Activated CD4-positive, alpha-beta memory T cell treated with anti-CD3 and anti-CD28 coated beads for 36 hours (primary cell): Measurements from ENCODE around the gene GTF3C1. TPM values are rescaled to one million over a fixed set of nuclear protein-coding genes. Genes with fewer than 3 reads are reported as not detected.
A peak's percentile ranks its signal among the peaks of the same experiment; 100 is the strongest.
"Not testable (repeated sequence)": the region's sequence is repeated elsewhere in the genome, so short reads cannot be mapped to it uniquely, and the experiment has no call there.

ENCODE experiments used
- CTCF ChIA-PET: fragments of 350-600 bp; sonication (Branson Sonifier 250); formaldehyde crosslinking; loops from one replicate; lab custom pipeline; 2021; ENCODE audit warnings: antibody characterized with exemption, inconsistent platforms; lab: Charles Lee
- POLR2A ChIA-PET: fragments of 350-600 bp; sonication (Branson Sonifier 250); formaldehyde crosslinking; loops from one replicate; lab custom pipeline; 2021; ENCODE audit warnings: antibody characterized with exemption; lab: Charles Lee
- DNase-seq: peaks from one replicate; pipeline ENCODE4 v3.0.0-alpha.2; 2020
- H3K27ac Mint-ChIP-seq: one replicate; pipeline ENCODE4 v1.8.0; 2021; ENCODE audit warnings: mixed read lengths
- H3K27me3 Mint-ChIP-seq: one replicate; pipeline ENCODE4 v1.8.0; 2021; ENCODE audit warnings: mixed read lengths
- H3K36me3 Mint-ChIP-seq: one replicate; pipeline ENCODE4 v1.8.0; 2021; ENCODE audit warnings: mixed read lengths
- H3K4me1 Mint-ChIP-seq: one replicate; pipeline ENCODE4 v1.8.0; 2021; ENCODE audit warnings: low read depth, mixed read lengths
- H3K4me3 Mint-ChIP-seq: one replicate; pipeline ENCODE4 v1.8.0; 2021; ENCODE audit warnings: mild to moderate bottlenecking, mixed read lengths
- H3K9me3 Mint-ChIP-seq: one replicate; pipeline ENCODE4 v1.8.0; 2021; ENCODE audit warnings: mixed read lengths
- intact Hi-C: fragments of 100-400 bp; cut with micrococcal nuclease; formaldehyde crosslinking; loops from one replicate; pipeline ENCODE4 v1.15.1; 2023
- total RNA-seq, 2 experiments: library from RNA; stranded (reverse); gene quantifications; one replicate each; pipeline ENCODE4 v1.2.3, GENCODE V29; 2021

The GTF3C1 gene
- total RNA-seq, 2 experiments from 2014 or later: 50.6 to 52.9 TPM

DNA sequence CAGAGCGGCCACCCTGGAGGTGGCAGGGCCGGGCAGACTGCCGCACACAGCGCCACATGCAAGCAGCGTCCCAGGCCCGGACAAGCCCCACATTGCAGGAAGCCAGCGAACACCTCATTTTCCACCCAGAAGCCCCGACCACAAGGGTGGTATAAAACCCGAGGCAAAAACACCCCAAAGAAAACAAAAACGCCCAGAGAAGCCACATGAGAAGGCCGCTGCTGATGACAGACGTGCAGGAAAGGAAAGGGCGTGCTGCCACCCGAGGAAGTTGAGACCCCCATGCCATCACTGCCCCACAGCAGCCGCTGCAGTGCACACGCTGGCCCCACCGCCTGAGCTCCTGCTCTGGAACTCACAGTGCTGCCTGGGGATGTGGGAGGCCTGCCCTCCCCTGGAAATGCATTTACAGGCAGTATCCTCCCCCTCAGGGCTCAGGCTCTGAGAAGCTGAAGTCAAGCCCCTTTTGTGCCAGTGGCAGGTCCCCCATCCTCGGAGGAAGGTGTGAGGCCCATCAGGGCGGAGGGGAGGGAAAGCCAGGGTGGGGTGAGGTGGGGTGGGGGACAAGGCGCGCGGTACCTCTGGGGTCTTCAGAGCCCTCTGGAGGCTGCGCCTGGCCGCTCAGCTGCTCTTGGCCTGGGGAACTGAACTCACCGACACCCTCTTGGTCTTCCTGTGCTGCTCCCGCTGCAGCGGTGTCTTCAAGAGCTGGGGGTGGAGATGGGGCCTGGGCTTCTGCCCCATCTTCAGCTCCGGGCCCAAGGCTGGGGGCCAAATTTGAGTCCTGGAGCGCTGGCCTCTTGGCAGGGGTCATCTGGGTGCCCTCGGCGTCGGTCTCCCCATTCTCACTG lies 85.7 kb downstream of the GTF3C1 start:
- Mint-ChIP-seq H3K9me3 (no peaks in the 10 kb centered on the region), H3K4me1 (peaks cover 32% of the 10 kb centered on the region), H3K4me3 (no peak overlapping the region), H3K27me3 (no peaks in the 10 kb centered on the region), H3K36me3 (peaks cover 33% of the 10 kb centered on the region), H3K27ac (peak overlapping the region; percentile 76)
- ChIA-PET POLR2A (no interaction called here), CTCF (interaction anchor here (1.1 kb wide), 1 partner anchor 52 kb away, joined by 3 read pairs; no protein-coding TSS in a partner anchor)
- DNase-seq: peak; percentile 60
- intact Hi-C loops: no loop called here

DNA sequence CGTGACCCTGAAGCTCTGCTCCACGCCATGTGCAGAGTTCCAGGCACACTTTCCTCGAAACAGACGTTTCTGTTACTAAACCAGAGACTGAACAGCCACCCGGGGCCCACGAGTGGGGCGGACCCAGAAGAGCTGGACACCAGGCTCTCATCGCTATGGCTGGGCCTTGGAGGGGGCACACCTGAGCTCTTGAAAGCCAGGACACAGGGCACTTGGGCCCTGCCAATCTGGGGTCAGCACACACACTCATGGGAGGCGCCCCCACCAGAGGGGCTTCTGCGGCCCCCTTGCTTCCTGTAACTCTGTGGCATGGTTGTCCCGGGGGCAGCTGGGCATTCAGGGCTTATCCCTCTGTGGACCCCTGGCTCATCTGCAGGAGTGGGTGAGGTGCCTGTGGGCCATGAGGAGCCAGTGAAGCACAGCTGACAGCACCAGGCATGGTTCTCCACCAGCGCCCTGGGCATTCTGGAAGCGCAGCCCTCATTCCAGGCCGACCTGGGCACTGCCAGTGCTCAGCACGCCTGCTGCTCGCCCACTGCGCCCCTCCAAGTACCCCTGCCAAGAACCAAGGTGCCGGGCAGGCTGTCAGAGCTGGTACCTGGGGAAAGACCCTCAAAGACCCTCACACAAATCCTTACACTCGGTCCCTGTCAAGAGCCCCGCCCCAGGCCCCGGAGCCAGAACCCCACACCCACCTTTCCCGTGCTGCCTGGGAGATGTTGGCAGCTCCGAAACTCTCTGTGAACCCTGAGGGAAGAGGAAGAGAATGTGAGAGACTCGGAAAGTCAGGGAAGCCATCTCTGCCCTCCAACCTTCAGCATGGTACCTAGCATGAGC lies 86.6 kb downstream of the GTF3C1 start:
- no peak for DNase-seq
- H3K4me3 Mint-ChIP-seq: no peak overlapping the region
- POLR2A ChIA-PET: no interaction called here
- CTCF ChIA-PET: interaction anchor here (0.6 to 1.1 kb wide), 4 partner anchors 52 to 90 kb away, joined by 3 read pairs; no protein-coding TSS in a partner anchor
- intact Hi-C loops: no loop called here
- peaks cover 26% of the 10 kb centered on the region for H3K36me3 Mint-ChIP-seq
- H3K27ac Mint-ChIP-seq: peak overlapping the region; percentile 76
- no peaks in the 10 kb centered on the region for H3K9me3 Mint-ChIP-seq
- H3K4me1 Mint-ChIP-seq: peaks cover 32% of the 10 kb centered on the region
- H3K27me3 Mint-ChIP-seq: no peaks in the 10 kb centered on the region

DNA sequence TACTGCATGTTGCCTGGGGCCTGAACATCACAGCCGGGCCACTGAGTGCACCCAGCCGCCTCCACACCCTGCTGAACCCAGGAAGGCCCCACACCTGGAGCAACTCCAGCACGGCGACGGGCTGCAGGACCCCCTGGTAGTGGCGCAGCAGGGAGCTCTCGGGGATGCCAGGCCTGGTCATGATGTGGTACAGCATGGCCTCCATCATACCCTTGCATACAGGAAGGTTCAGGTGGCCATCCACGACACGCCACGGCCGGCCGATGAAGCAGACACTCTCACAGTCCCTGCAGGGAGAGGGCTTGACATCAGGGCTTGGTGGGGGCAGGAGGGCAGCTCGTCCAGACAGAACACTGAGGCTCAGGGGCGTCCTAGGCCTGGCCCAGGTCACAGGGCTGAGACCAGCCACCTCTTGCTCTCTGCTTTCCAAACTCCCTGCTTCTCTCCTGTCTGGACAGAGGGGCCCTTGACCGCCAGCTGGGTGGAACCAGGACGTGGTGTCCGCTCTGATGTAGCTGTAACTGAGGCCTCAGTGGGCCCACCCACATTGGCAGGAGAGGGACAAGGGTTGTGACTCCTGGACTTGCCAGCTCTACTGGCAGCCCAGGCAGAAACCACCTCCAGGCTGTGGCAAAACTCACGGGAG lies 87.4 kb downstream of the GTF3C1 start:
- ChIA-PET POLR2A (no interaction called here), CTCF (interaction anchor here (0.6 to 1.0 kb wide), 4 partner anchors 54 to 111 kb away, joined by 3 read pairs; no protein-coding TSS in a partner anchor)
- intact Hi-C loops: no loop called here
- Mint-ChIP-seq H3K27ac (no peak overlapping the region), H3K4me1 (peaks cover 34% of the 10 kb centered on the region), H3K9me3 (no peaks in the 10 kb centered on the region), H3K36me3 (peaks cover 18% of the 10 kb centered on the region), H3K27me3 (no peaks in the 10 kb centered on the region), H3K4me3 (no peak overlapping the region)
- no peak for DNase-seq

DNA sequence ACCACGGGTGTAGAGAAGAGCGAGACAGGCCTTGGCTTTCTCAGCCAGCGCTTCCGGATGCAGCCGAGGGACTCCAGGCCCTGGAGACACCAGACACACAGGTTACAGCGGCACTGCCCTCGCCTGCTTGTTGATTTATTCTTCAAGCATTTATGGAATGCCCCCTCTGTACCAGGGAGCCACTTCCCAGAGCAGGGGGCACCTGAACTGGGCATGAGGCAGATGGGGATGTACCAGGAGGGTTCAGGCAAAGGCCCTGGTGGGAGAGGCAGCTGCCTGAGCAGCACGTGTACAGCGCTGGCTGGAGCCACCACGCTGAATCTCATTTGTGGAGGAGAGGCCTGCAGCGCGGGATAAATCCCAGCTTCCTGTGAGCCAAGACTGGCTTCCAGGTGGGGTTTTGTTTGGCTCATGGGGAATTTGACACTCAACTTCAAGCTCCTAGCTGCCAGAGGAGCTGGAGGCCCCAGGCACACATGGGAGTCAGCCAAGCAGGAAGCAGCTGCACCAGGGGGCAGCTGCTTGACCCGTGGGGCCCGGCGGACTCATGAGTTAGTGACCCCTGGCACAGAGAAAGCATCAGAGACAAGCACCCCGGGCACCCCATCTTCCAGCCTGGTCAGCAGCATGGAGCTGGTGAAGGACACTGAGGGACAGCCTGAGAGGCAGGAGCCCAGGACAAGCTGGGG lies 88.1 kb downstream of the GTF3C1 start:
- no peaks in the 10 kb centered on the region for H3K9me3 Mint-ChIP-seq
- H3K36me3 Mint-ChIP-seq: peaks cover 14% of the 10 kb centered on the region
- no peak for DNase-seq
- H3K4me3 Mint-ChIP-seq: no peak overlapping the region
- H3K27me3 Mint-ChIP-seq: no peaks in the 10 kb centered on the region
- intact Hi-C loops: no loop called here
- ChIA-PET POLR2A (no interaction called here), CTCF (interaction anchor here (0.6 to 1.0 kb wide), 2 partner anchors 55 to 110 kb away, joined by 3 read pairs; no protein-coding TSS in a partner anchor)
- no peak overlapping the region for H3K27ac Mint-ChIP-seq
- peaks cover 41% of the 10 kb centered on the region for H3K4me1 Mint-ChIP-seq

DNA sequence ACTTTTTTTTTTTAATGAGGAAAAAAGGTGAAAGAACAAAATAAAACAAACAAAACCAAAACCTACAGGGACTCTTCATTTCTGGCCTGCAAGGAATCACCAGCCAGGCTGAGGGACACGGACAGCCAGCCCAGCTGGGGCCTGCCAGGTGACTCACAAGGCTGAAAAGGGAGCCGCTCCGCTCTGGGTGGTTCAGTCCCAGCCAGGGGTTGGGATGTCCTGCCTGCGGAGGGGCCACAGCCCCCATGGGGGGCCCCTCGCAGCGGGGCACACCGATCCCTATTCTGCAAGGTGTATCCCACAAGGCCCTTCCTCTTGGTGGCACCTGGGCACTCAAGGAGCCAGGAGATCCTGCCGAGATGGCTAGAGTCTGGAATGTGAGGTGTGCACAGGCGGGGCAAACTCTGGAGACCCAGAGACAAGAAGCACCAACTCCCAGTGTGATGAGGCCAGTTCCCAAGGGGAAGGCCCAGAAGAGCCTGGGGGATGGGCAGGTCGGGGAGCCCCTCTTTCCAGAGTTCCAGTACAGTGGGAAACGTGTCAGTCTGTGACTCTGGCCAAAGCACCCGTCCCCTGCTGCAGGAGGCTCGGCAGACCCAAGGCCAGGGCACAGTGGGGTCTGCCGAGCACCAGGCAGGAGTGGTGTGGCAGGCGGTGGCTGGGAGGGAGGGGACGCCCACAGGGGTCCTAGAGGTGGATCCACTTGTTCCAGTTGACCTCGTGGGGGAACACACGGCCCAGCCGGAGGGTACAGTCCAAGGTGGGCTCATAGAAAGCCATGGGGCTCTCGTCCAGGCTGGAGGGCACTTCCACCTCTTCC lies 88.8 kb downstream of the GTF3C1 start:
- no peak overlapping the region for H3K4me3 Mint-ChIP-seq
- H3K9me3 Mint-ChIP-seq: no peaks in the 10 kb centered on the region
- CTCF ChIA-PET: no interaction called here
- H3K4me1 Mint-ChIP-seq: peaks cover 48% of the 10 kb centered on the region
- H3K27ac Mint-ChIP-seq: no peak overlapping the region
- peaks cover 13% of the 10 kb centered on the region for H3K36me3 Mint-ChIP-seq
- no peak for DNase-seq
- intact Hi-C loops: no loop called here
- POLR2A ChIA-PET: no interaction called here
- no peaks in the 10 kb centered on the region for H3K27me3 Mint-ChIP-seq

DNA sequence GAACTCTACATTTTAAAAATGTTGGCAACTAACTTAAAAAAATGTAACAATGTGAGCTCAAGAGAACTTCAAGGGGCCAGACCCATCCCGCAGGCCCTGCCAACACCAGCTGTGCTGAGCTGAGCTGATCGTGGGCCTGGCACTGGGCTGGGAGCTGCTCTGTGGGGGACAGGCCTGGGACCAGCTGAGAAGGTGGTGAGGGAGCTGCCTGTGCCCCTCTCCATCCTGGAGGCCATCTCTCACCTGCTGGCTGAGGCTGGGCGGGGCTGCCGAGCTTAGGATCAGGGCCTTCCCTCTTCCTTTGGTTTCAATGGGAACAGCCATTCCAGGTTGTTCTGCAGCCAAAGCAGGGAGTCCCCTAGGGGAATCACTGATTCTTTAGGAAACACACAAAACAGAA lies 89.5 kb downstream of the GTF3C1 start:
- ChIA-PET POLR2A (no interaction called here), CTCF (interaction anchor here (0.5 to 0.7 kb wide), 2 partner anchors 9 to 93 kb away, joined by 3 to 4 read pairs; no protein-coding TSS in a partner anchor)
- Mint-ChIP-seq H3K36me3 (peaks cover 9% of the 10 kb centered on the region), H3K9me3 (no peaks in the 10 kb centered on the region), H3K4me1 (peaks cover 51% of the 10 kb centered on the region), H3K27me3 (no peaks in the 10 kb centered on the region), H3K4me3 (no peak overlapping the region), H3K27ac (no peak overlapping the region)
- intact Hi-C loops: no loop called here
- no peak for DNase-seq

DNA sequence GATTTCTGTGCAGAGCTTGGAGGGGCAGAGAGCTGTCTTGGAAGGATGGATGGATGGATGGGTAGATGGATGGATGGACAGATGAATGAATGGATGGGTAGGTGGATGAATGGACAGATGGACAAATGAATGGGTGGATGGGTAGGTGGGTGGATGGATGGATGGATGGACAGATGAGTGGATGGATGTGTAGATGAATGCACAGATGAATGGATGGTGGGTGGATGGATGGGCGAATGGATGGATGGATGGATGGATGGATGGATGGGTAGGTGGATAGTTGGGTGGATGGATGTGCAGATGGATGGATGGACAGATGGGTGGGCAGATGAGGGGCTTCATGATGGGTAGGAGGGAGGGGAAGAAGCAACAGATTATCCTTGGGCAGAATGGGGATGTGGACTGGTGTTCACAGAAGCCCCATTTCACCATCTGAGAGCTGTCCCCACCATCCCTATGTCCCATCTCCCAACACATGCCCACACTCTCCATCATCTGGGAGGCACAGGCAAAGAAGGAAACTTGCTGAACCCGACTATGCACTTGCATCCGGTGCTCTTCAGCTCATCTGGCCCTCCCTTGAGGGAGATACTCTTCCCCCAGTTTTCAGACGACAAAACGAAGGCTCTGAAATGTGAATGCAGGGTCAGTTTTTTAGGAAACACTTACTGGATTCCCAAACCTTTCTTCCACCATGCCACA lies 90.6 kb downstream of the GTF3C1 start:
- Mint-ChIP-seq H3K27ac (no peak overlapping the region), H3K4me1 (peaks cover 52% of the 10 kb centered on the region), H3K9me3 (no peaks in the 10 kb centered on the region), H3K36me3 (peaks cover 5% of the 10 kb centered on the region), H3K4me3 (no peak overlapping the region), H3K27me3 (no peaks in the 10 kb centered on the region)
- DNase-seq: no peak
- intact Hi-C loops: no loop called here
- CTCF ChIA-PET: interaction anchor here (1.0 kb wide), 1 partner anchor 92 kb away, joined by 5 read pairs; no protein-coding TSS in a partner anchor
- POLR2A ChIA-PET: no interaction called here

DNA sequence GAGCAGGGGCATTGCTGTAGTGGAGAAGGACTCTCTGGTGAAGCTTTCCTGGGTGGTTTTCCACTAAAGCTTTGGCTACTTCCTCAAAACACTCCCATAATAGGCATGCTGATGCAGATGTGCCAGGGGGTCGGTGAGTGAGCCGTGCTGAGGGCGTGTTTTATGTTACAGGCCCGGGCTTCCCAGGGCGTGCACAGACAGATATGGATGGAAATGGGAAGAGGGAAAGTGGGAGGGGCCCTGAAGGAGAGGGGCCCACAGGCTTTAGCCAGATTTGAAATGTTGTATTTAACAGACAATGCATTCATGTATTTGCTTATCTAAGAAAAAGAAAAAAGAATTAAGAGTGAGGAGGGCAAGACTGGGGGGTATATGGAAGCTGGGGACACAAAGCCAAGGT lies 91.5 kb downstream of the GTF3C1 start:
- ChIA-PET CTCF (interaction anchor here (1.0 to 1.2 kb wide), 2 partner anchors 83 to 91 kb away, joined by 3 to 5 read pairs; no protein-coding TSS in a partner anchor), POLR2A (no interaction called here)
- Mint-ChIP-seq H3K27me3 (no peaks in the 10 kb centered on the region), H3K36me3 (peaks cover 1% of the 10 kb centered on the region), H3K9me3 (peaks cover 2% of the 10 kb centered on the region), H3K4me1 (peaks cover 48% of the 10 kb centered on the region), H3K27ac (no peak overlapping the region), H3K4me3 (no peak overlapping the region)
- no peak for DNase-seq
- intact Hi-C loops: no loop called here

DNA sequence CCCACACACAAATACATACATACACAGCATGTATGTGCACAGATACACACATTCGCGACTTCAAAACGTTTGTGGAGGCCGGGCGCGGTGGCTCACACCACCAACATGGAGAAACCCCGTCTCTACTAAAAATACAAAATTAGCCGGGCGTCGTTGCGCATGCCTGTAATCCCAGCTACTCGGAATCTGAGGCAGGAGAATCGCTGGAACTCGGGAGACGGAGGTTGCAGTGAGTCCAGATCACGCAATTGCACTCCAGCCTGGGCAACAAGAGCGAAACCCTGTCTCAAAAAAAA lies 92.2 kb downstream of the GTF3C1 start:
- not testable (repeated sequence) for DNase-seq, H3K27ac Mint-ChIP-seq

DNA sequence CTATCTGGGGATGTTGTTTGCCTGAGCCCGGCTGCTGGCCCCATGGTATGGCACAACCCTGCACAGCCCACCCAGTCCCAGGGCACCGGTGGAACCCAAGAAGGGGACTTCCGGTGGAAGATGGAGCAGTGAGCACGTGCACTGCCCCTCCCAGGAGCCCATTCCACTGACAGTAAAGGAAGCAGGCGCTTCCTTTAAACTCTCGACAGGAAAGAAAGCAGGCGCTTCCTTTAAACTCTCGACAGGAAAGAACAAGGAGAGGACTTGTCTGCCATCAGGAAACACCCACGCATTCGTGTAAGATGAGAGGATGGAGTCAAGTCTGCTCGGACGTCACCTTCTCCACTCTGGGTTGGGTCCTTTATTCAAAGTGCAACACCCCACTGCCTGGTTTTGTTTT lies 94.0 kb downstream of the GTF3C1 start:
- no peak overlapping the region for H3K4me3 Mint-ChIP-seq

More for the DNA sequence above, 92.2 kb downstream of the GTF3C1 start:
- H3K9me3 Mint-ChIP-seq, H3K36me3 Mint-ChIP-seq, H3K27me3 Mint-ChIP-seq, H3K4me3 Mint-ChIP-seq, POLR2A ChIA-PET: not testable (repeated sequence)
- CTCF ChIA-PET: interaction anchor here (1.2 kb wide), 1 partner anchor 83 kb away, joined by 3 read pairs; no protein-coding TSS in a partner anchor
- H3K4me1 Mint-ChIP-seq: peaks cover 46% of the 10 kb centered on the region
- intact Hi-C loops: loop anchor here (1.0 to 2.0 kb wide), 6 partner anchors 55 to 302 kb away; partner anchors contain the start of gene IL21R

More for the DNA sequence above, 94.0 kb downstream of the GTF3C1 start:
- intact Hi-C loops: loop anchor here (1.0 to 2.0 kb wide), 4 partner anchors 53 to 277 kb away; partner anchors contain the start of gene IL21R
- H3K4me1 Mint-ChIP-seq: peaks cover 57% of the 10 kb centered on the region
- H3K27ac Mint-ChIP-seq: peak overlapping the region; percentile 35
- H3K36me3 Mint-ChIP-seq: peaks cover 11% of the 10 kb centered on the region
- peaks cover 6% of the 10 kb centered on the region for H3K9me3 Mint-ChIP-seq
- peak; percentile 50 for DNase-seq
- CTCF ChIA-PET: interaction anchor here (1.0 to 2.4 kb wide), 4 partner anchors 88 to 301 kb away, joined by 4 to 11 read pairs (median 6); no protein-coding TSS in a partner anchor
- POLR2A ChIA-PET: no interaction called here
- no peaks in the 10 kb centered on the region for H3K27me3 Mint-ChIP-seq
